ENCODE data around the gene NAGPA. TPM values are rescaled to one million over a fixed set of nuclear protein-coding genes. Genes with fewer than 3 reads are reported as not detected.
A peak's percentile ranks its signal among the peaks of the same experiment; 100 is the strongest.

NAGPA gene
- total and polyA plus RNA-seq, 4 experiments from 2014 or later = 30.7 to 36.8 (median 32.7) TPM

- intact Hi-C loops (cut with micrococcal nuclease) = no loop called here
These were observed 35.3 kb upstream of the NAGPA start for GRCh38 chr16:5069048-5069447.

GRCh38 chr16:5066511-5066910 lies 32.8 kb upstream of the NAGPA start:
- Histone ChIP-seq H3K9me3 (ENCODE audit: control insufficient read depth in 1 of 2, low read length in 2 of 2) (no peaks in the 10 kb centered on the region), H3K27me3 (ENCODE audit: insufficient read depth, low read length) (no peaks in the 10 kb centered on the region), H3K36me3 (ENCODE audit: insufficient read depth, low read length) (no peaks in the 10 kb centered on the region), H3K4me3 (ENCODE audit: low read length in 2 of 2) (no peak overlapping the region), H3K27ac (ENCODE audit: low read depth, low read length) (no peak overlapping the region), H3K4me1 (ENCODE audit: insufficient read depth, low read length) (peaks cover 7% of the 10 kb centered on the region)
- CTCF ChIA-PET (ENCODE audit: partially characterized antibody) = no interaction called here
- Mint-ChIP-seq H3K9me3 (no peaks in the 10 kb centered on the region), H3K27me3 (peaks cover 0 to 5% of the 10 kb centered on the region in 2 donors), H3K27ac (no peak overlapping the region), H3K4me1 (peaks cover 5 to 9% (median 7%) of the 10 kb centered on the region in 4 donors), H3K4me3 (no peak overlapping the region), H3K36me3 (no peaks in the 10 kb centered on the region)
- no peak for DNase-seq
- intact Hi-C loops (cut with micrococcal nuclease) = no loop called here
- POLR2A ChIA-PET (ENCODE audit: partially characterized antibody) = no interaction called here

More at GRCh38 chr16:5069048-5069447, 35.3 kb upstream of the NAGPA start:
- no peaks in the 10 kb centered on the region for H3K36me3 ChIP-seq (ENCODE audit: insufficient read depth, low read length)
- Mint-ChIP-seq H3K27me3 (no peaks in the 10 kb centered on the region), H3K4me1 (peaks cover 19 to 28% (median 25%) of the 10 kb centered on the region in 4 donors), H3K27ac (peak overlapping the region in 1 of 7 donors; percentile 27), H3K9me3 (no peaks in the 10 kb centered on the region), H3K36me3 (peaks cover 0 to 7% of the 10 kb centered on the region in 2 donors), H3K4me3 (no peak overlapping the region)
- no peak overlapping the region for H3K4me3 ChIP-seq (ENCODE audit: low read length in 2 of 2)
- no peaks in the 10 kb centered on the region for H3K27me3 ChIP-seq (ENCODE audit: insufficient read depth, low read length)
- H3K27ac ChIP-seq (ENCODE audit: low read depth, low read length) = no peak overlapping the region
- ChIA-PET CTCF (ENCODE audit: partially characterized antibody) (no interaction called here), POLR2A (ENCODE audit: partially characterized antibody) (no interaction called here)
- peaks cover 22% of the 10 kb centered on the region for H3K4me1 ChIP-seq (ENCODE audit: insufficient read depth, low read length)
- no peak for DNase-seq
- H3K9me3 ChIP-seq (ENCODE audit: control insufficient read depth in 1 of 2, low read length in 2 of 2) = no peaks in the 10 kb centered on the region

- H3K9me3 Mint-ChIP-seq = no peaks in the 10 kb centered on the region
- no peaks in the 10 kb centered on the region for H3K4me1 ChIP-seq (ENCODE audit: insufficient read depth, low read length)
- no peak within 1 kb of the TSS for H3K27ac ChIP-seq (ENCODE audit: low read depth, low read length)
- H3K27me3 ChIP-seq (ENCODE audit: insufficient read depth, low read length) = no peaks in the 10 kb centered on the region
- ChIA-PET POLR2A (ENCODE audit: partially characterized antibody) (no interaction called here), CTCF (ENCODE audit: partially characterized antibody) (no interaction called here)
- H3K36me3 ChIP-seq (ENCODE audit: insufficient read depth, low read length) = no peaks in the 10 kb centered on the region
- peaks cover 0 to 5% of the 10 kb centered on the region in 2 donors for H3K27me3 Mint-ChIP-seq
- no peak for DNase-seq
- no peaks in the 10 kb centered on the region for H3K36me3 Mint-ChIP-seq
- H3K4me3 ChIP-seq (ENCODE audit: low read length in 2 of 2) = no peak within 1 kb of the TSS
- no peak within 1 kb of the TSS for H3K27ac Mint-ChIP-seq
- H3K9me3 ChIP-seq (ENCODE audit: control insufficient read depth in 1 of 2, low read length in 2 of 2) = no peaks in the 10 kb centered on the region
- H3K4me3 Mint-ChIP-seq = no peak within 1 kb of the TSS
- intact Hi-C loops (cut with micrococcal nuclease) = no loop called here
- peaks cover under 1 to 2% (median under 1%) of the 10 kb centered on the region in 4 donors for H3K4me1 Mint-ChIP-seq
These were observed 32.1 kb upstream of the NAGPA start, which contains the start of gene C16orf89 for GRCh38 chr16:5065813-5066212. Gene C16orf89 (minus strand): TSS chr16:5065956. CDS start chr16:5065908, 48 bp downstream.

GRCh38 chr16:5065326-5065725 lies 31.6 kb upstream of the NAGPA start:
- H3K4me1 Mint-ChIP-seq = no peaks in the 10 kb centered on the region
- Histone ChIP-seq H3K4me3 (ENCODE audit: low read length in 2 of 2) (no peak overlapping the region), H3K4me1 (ENCODE audit: insufficient read depth, low read length) (no peaks in the 10 kb centered on the region), H3K36me3 (ENCODE audit: insufficient read depth, low read length) (no peaks in the 10 kb centered on the region), H3K27me3 (ENCODE audit: insufficient read depth, low read length) (no peaks in the 10 kb centered on the region), H3K9me3 (ENCODE audit: control insufficient read depth in 1 of 2, low read length in 2 of 2) (no peaks in the 10 kb centered on the region), H3K27ac (ENCODE audit: low read depth, low read length) (no peak overlapping the region)
- H3K9me3 Mint-ChIP-seq = no peaks in the 10 kb centered on the region
- no peak overlapping the region for H3K27ac Mint-ChIP-seq
- POLR2A ChIA-PET (ENCODE audit: partially characterized antibody) = no interaction called here
- H3K27me3 Mint-ChIP-seq = peaks cover 0 to 5% of the 10 kb centered on the region in 2 donors
- DNase-seq = no peak
- intact Hi-C loops (cut with micrococcal nuclease) = no loop called here
- H3K36me3 Mint-ChIP-seq = no peaks in the 10 kb centered on the region
- CTCF ChIA-PET (ENCODE audit: partially characterized antibody) = no interaction called here
- no peak overlapping the region for H3K4me3 Mint-ChIP-seq

GRCh38 chr16:5064915-5065314 lies 31.2 kb upstream of the NAGPA start:
- Mint-ChIP-seq H3K4me1 (no peaks in the 10 kb centered on the region), H3K36me3 (no peaks in the 10 kb centered on the region), H3K9me3 (no peaks in the 10 kb centered on the region), H3K4me3 (no peak overlapping the region), H3K27me3 (peaks cover 0 to 5% of the 10 kb centered on the region in 2 donors), H3K27ac (no peak overlapping the region)
- Histone ChIP-seq H3K4me1 (ENCODE audit: insufficient read depth, low read length) (no peaks in the 10 kb centered on the region), H3K36me3 (ENCODE audit: insufficient read depth, low read length) (no peaks in the 10 kb centered on the region), H3K4me3 (ENCODE audit: low read length in 2 of 2) (no peak overlapping the region), H3K27me3 (ENCODE audit: insufficient read depth, low read length) (no peaks in the 10 kb centered on the region), H3K9me3 (ENCODE audit: control insufficient read depth in 1 of 2, low read length in 2 of 2) (no peaks in the 10 kb centered on the region), H3K27ac (ENCODE audit: low read depth, low read length) (no peak overlapping the region)
- intact Hi-C loops (cut with micrococcal nuclease) = no loop called here
- POLR2A ChIA-PET (ENCODE audit: partially characterized antibody) = no interaction called here
- CTCF ChIA-PET (ENCODE audit: partially characterized antibody) = no interaction called here
- DNase-seq = no peak

- ChIA-PET POLR2A (ENCODE audit: partially characterized antibody) (no interaction called here), CTCF (ENCODE audit: partially characterized antibody) (interaction anchor here (1.0 kb wide), 1 partner anchor 9 kb away, joined by 3 read pairs; the partner anchor contains the start of gene ALG1)
- H3K4me1 Mint-ChIP-seq = no peaks in the 10 kb centered on the region
- H3K27me3 Mint-ChIP-seq = peaks cover 0 to 5% of the 10 kb centered on the region in 2 donors
- no peaks in the 10 kb centered on the region for H3K9me3 ChIP-seq (ENCODE audit: control insufficient read depth in 1 of 2, low read length in 2 of 2)
- no peaks in the 10 kb centered on the region for H3K9me3 Mint-ChIP-seq
- H3K4me3 Mint-ChIP-seq = no peak overlapping the region
- H3K27ac ChIP-seq (ENCODE audit: low read depth, low read length) = no peak overlapping the region
- H3K27me3 ChIP-seq (ENCODE audit: insufficient read depth, low read length) = no peaks in the 10 kb centered on the region
- no peaks in the 10 kb centered on the region for H3K36me3 Mint-ChIP-seq
- no peaks in the 10 kb centered on the region for H3K4me1 ChIP-seq (ENCODE audit: insufficient read depth, low read length)
- no peak for DNase-seq
- intact Hi-C loops (cut with micrococcal nuclease) = no loop called here
- H3K27ac Mint-ChIP-seq = peak overlapping the region in 1 of 7 donors; percentile 13
- H3K36me3 ChIP-seq (ENCODE audit: insufficient read depth, low read length) = no peaks in the 10 kb centered on the region
- H3K4me3 ChIP-seq (ENCODE audit: low read length in 2 of 2) = no peak overlapping the region
These were observed 29.3 kb upstream of the NAGPA start for GRCh38 chr16:5062790-5063765.

GRCh38 chr16:5062051-5062450 lies 28.3 kb upstream of the NAGPA start:
- H3K27ac Mint-ChIP-seq = no peak overlapping the region
- H3K9me3 ChIP-seq (ENCODE audit: control insufficient read depth in 1 of 2, low read length in 2 of 2) = no peaks in the 10 kb centered on the region
- no peaks in the 10 kb centered on the region for H3K4me1 Mint-ChIP-seq

More at GRCh38 chr16:5062051-5062450, 28.3 kb upstream of the NAGPA start:
- Histone ChIP-seq H3K4me3 (ENCODE audit: low read length in 2 of 2) (no peak overlapping the region), H3K27ac (ENCODE audit: low read depth, low read length) (no peak overlapping the region), H3K4me1 (ENCODE audit: insufficient read depth, low read length) (no peaks in the 10 kb centered on the region), H3K36me3 (ENCODE audit: insufficient read depth, low read length) (no peaks in the 10 kb centered on the region), H3K27me3 (ENCODE audit: insufficient read depth, low read length) (no peaks in the 10 kb centered on the region)
- no peak for DNase-seq
- POLR2A ChIA-PET (ENCODE audit: partially characterized antibody) = no interaction called here
- Mint-ChIP-seq H3K36me3 (no peaks in the 10 kb centered on the region), H3K27me3 (peaks cover 0 to 5% of the 10 kb centered on the region in 2 donors), H3K9me3 (no peaks in the 10 kb centered on the region), H3K4me3 (no peak overlapping the region)
- intact Hi-C loops (cut with micrococcal nuclease) = no loop called here
- CTCF ChIA-PET (ENCODE audit: partially characterized antibody) = interaction anchor here (1.0 kb wide), 1 partner anchor 10 kb away, joined by 3 read pairs; the partner anchor contains the start of gene ALG1
